Epithelial cell of proximal tubule (primary cell): ENCODE measurements around the gene GUCD1. TPM values are rescaled to one million over a fixed set of nuclear protein-coding genes. Genes with fewer than 3 reads are reported as not detected.

ENCODE experiments used
- DNase-seq: peaks from one replicate; pipeline ENCODE4 v3.0.0-alpha.2; 2011; ENCODE audit warnings: low read depth
- H3K4me3 ChIP-seq: 2 replicates; pipeline ENCODE4 v1.5.1; 2011; ENCODE audit warnings: low read depth, mild to moderate bottlenecking, low read length
- total RNA-seq: library from RNA; depleted of rRNA; stranded (reverse); fragments of >200 nt; gene quantifications from 2 replicates; pipeline ENCODE4 v1.2.3, GENCODE V29; 2015
- TF ChIP-seq, protein P1 (sequence below): conservative IDR thresholded peaks from 2 replicates; pipeline ENCODE4 v1.5.1; 2012; ENCODE audit warnings: low read depth, mild to moderate bottlenecking, low read length

Gene GUCD1
- total RNA-seq, 1 donor from 2014 or later, result 102 TPM

DNA sequence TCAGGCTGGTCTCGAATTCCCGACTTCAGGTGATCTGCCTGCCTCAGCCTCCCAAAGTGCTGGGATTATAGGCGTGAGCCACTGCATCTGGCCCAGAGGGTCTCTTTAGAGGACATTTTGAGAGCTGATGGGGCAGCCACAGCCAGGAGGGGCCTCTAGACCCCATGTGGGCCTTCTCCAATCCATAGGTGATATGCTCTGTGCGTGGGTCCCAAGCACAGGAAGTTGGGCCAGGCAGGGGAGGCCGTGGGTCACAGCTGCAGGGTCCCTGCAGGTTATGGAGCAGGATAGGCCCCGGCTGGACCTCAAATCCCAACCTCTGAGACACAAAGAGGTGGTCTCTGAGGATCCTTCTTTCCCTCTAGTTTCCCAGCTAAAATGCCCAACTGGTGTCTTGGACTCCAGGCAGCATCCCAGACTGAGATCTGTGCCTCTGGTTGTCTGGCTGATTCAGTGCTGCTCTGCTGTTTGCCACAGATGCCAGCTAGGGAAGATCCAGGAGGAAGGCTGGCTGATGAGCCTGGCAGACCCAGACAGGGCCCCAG is 36.4 kb upstream of the GUCD1 start:
- TF ChIP-seq, protein P1, sequence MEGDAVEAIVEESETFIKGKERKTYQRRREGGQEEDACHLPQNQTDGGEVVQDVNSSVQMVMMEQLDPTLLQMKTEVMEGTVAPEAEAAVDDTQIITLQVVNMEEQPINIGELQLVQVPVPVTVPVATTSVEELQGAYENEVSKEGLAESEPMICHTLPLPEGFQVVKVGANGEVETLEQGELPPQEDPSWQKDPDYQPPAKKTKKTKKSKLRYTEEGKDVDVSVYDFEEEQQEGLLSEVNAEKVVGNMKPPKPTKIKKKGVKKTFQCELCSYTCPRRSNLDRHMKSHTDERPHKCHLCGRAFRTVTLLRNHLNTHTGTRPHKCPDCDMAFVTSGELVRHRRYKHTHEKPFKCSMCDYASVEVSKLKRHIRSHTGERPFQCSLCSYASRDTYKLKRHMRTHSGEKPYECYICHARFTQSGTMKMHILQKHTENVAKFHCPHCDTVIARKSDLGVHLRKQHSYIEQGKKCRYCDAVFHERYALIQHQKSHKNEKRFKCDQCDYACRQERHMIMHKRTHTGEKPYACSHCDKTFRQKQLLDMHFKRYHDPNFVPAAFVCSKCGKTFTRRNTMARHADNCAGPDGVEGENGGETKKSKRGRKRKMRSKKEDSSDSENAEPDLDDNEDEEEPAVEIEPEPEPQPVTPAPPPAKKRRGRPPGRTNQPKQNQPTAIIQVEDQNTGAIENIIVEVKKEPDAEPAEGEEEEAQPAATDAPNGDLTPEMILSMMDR, result no peak
- DNase-seq, result no peak

DNA sequence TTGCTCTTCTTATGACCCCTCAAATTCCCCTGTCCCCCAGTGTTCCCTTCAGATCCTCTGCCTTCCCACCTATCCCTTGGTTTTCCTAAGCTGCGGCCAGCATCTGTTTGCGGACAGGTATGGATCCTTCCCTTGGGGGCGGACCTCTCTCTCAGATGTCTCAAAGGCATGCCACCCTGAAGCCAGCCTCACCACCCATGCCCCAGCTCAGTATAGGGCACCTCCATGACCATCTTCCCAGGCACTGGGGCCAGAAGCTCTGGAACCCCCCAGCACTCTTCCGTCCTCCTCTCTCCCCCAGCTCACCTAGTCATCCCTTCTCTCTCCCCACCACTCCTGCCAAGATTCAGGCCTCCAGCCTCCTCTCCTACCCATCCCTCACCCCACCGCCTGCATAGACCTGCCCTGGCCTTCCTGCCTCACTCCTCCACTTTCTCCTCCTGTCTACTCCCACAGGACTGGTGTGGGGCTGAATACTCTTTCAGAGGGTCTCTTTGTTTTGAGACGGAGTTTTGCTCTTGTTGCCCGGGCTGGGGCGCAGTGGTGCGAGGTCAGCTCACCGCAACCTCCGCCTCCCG is 35.7 kb upstream of the GUCD1 start:
- H3K4me3 ChIP-seq, result no peak overlapping the region
- DNase-seq, result no peak
- TF ChIP-seq, protein P1, result no peak

More for the DNA sequence above, 36.4 kb upstream of the GUCD1 start:
- H3K4me3 ChIP-seq, result no peak overlapping the region

DNA sequence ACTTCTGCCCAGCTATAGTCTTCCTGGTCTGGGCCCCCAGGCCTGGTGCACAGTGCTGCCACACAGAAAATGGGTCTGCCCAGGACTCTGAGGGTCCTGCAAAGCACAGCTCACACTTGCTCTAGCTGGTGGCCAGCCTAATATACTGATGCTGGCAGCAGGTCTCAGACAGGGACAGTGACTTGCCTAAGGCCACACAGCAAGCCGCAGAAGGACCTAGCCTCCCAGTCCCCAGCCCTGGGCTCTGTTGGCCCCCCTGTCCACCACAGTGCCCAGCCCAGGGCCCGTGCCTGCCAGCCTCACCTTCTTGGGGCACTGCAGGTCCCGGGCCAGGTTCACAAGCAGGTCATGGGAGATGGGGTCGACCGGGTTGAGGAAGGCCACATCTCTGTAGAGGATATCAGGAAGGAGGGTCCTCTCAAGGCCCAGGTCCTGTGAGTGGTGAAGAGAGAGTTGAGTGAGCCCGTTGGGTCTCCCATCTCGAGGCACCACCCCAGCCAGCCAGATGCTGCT is 34.6 kb upstream of the GUCD1 start:
- TF ChIP-seq, protein P1, result no peak
- no peak overlapping the region for H3K4me3 ChIP-seq
- no peak for DNase-seq

DNA sequence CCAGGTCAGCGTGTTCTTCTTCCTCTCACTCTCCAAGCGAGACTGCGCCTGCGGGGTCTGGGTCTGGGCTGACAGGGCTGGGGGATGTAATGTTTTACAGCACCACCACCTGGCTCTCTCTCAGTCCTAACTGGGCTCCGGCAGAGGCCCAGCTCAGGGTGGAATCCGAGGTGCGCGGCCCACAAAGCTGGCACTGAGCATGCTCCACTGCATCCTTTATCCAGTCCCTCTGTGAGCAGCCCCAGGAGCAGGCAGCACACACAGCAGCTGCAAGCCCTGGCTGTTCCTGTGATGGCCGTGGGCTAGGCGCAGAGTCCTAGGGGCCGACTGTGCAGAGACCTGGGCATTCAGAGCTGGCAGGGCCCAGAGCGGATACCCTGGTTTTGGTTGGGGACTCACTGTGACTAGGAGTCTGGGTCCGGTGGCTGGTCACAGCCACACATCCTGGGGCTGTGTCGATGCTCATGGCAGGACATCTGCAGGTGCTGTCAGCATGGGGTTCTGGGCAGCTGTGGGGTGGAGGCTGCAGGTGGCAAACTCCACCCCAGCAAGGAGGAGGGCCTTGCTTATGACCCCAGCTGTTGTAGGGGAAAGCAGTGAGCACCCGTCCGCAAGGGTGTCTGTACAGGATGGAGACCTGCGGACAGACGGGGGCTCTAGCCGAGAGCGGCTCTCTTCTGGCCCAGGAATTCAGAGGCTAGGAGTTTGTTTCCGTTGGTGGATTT is 34.0 kb upstream of the GUCD1 start:
- TF ChIP-seq, protein P1, result no peak
- no peak for DNase-seq
- H3K4me3 ChIP-seq, result no peak overlapping the region

DNA sequence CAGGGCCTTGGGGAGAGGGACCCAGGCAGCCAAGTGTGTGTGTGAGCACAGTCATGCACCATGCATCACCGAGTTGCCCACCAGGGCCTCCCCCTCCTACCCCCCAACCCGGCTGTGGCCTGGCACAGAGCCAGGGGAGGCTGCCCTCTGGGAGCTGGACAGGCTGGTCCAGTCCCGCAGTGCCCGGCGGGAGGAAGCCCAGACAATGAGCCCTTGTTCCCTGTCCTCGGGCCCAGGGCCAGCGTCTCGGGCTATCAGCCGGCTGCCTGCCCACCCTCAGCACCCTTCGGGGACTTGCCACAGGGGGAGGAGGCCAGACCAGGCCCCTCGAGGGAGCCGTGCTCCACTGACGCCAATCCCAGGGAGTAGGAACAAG is 33.4 kb upstream of the GUCD1 start:
- TF ChIP-seq, protein P1, result no peak
- H3K4me3 ChIP-seq, result no peak overlapping the region
- no peak for DNase-seq

DNA sequence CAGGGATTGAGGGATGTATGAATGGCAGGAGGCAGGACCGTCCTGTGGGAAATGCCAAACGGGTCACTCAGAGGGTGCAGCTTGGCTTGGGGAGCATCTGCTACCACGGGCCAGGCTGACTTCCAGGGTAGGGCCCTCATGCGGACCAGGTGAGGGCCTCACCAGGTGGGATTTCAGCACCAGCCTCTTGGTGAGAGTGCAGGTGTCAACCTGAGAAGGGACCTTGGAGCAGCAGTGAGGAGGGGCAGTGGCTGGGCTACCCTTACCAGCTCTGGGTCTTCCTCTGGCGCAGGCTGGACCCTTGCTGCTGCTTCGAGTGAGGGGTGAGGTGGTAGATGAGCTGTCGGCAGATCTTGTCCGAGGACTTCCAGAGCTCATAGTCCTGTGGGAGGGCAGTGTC is 33.0 kb upstream of the GUCD1 start:
- no peak overlapping the region for H3K4me3 ChIP-seq
- TF ChIP-seq, protein P1, result no peak
- DNase-seq, result no peak

DNA sequence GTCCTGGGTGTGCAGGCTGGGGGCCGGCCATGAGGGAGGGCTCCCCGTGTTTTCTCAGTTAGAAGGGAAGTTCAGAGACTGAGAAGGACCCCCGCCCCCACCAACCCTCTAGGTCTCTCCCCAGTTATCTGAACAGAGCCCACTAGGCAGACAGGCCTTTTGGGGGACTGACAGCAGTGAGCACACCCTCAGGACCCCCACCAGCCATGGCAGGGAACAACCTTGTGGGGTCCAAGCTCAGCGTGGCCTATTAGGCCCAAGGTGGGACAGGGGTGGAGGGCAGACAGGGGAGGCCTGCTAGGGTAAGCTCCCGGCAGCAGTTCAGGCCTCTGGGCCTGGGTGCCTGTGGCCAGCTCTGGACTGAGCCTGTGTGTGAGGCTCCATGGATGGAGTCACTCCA is 32.3 kb upstream of the GUCD1 start:
- DNase-seq, result no peak

More for the DNA sequence above, 32.3 kb upstream of the GUCD1 start:
- TF ChIP-seq, protein P1, result no peak
- H3K4me3 ChIP-seq, result no peak overlapping the region
